Suprapubic skin (tissue), 4 donors: Measurements from ENCODE around the gene LGALS9.

Experiments
- EP300 ChIP-seq: sonication (generic); formaldehyde crosslinking; IDR thresholded peaks from one replicate; pipeline ENCODE4 v1.6.1; 2017; ENCODE audit warnings: antibody characterized with exemption
- POLR2A ChIP-seq, 2 donors: fragments of 450-650 bp; IDR thresholded peaks; one replicate each; pipeline ENCODE4 v1.6.1; 2017; ENCODE audit warnings: antibody characterized with exemption in 2 of 2, mild to moderate bottlenecking in 2 of 2, moderate library complexity in 2 of 2
- POLR2AphosphoS5 ChIP-seq, 3 donors: sonication (generic); formaldehyde crosslinking; IDR thresholded peaks; one replicate each; pipeline ENCODE4 v1.6.1; 2017; ENCODE audit warnings: antibody characterized with exemption in 3 of 3
- TF ChIP-seq, protein P1 (sequence below), 2 donors: fragments of 200-600 bp in 1 of 2; fragments of 450-650 bp in 1 of 2; sonication (generic) in 1 of 2; IDR thresholded peaks; one replicate each; pipeline ENCODE4 v1.5.1; 2016 to 2019; ENCODE audit warnings: antibody characterized with exemption in 2 of 2, mild to moderate bottlenecking in 1 of 2, moderate library complexity in 1 of 2

DNA sequence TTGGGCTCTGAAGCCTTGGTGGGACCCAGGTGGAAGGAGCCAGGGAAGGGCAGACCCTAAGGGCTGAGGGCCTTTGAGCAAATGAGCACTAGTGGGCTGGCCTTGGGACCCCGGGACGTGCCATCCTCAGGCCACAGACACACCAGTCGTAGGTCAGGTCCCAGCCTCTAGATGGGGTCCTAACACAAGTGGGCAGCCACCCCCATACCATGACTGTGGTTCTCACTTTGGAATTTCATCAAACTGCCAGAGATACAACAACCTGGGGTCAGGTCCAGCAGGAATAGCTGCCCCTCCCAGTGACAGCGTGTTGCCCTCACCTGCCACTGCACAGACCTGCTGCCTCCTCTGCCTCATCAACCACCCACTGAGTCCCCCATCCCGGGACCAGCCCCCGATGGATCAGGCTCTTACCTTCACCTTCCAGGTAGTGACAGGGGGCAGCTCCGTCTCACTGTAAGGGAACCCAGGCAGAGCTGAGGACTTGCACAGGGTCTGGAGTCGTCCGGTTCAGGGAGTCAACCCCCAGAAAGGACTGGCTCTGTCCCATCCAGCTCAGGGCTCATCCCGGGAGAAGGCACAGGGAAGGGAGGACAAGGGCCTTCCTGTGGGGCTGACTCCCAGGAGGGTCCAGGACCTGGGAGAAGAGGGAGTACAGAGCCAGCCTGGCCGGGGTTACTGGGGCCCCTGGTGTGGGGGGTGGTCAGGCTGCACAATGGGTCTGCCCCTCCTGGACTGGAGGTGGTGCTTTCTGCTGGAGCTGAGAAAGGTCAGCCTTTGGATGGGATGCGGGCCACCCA, 40.0 kb downstream of the LGALS9 start:
- TF ChIP-seq, protein P1, sequence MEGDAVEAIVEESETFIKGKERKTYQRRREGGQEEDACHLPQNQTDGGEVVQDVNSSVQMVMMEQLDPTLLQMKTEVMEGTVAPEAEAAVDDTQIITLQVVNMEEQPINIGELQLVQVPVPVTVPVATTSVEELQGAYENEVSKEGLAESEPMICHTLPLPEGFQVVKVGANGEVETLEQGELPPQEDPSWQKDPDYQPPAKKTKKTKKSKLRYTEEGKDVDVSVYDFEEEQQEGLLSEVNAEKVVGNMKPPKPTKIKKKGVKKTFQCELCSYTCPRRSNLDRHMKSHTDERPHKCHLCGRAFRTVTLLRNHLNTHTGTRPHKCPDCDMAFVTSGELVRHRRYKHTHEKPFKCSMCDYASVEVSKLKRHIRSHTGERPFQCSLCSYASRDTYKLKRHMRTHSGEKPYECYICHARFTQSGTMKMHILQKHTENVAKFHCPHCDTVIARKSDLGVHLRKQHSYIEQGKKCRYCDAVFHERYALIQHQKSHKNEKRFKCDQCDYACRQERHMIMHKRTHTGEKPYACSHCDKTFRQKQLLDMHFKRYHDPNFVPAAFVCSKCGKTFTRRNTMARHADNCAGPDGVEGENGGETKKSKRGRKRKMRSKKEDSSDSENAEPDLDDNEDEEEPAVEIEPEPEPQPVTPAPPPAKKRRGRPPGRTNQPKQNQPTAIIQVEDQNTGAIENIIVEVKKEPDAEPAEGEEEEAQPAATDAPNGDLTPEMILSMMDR (IDR thresholded peaks at IDR 0.05), result no peak
- TF ChIP-seq EP300, result no peak
- no peak for TF ChIP-seq POLR2AphosphoS5 (IDR thresholded peaks at IDR 0.05)
- no peak for TF ChIP-seq POLR2A (IDR thresholded peaks at IDR 0.05)
